Stomach (tissue), 4 donors: ENCODE measurements around the gene PPP4R2.

Experiments used
- POLR2AphosphoS5 ChIP-seq, 3 donors: sonication (generic); formaldehyde crosslinking; IDR thresholded peaks; one replicate each; pipeline ENCODE4 v1.6.1; 2016; ENCODE audit warnings: antibody characterized with exemption in 3 of 3
- TF ChIP-seq, protein P1 (sequence below), 7 experiments: fragments of 450-650 bp in 4 of 7; fragments of 200-600 bp in 3 of 7; sonication (generic) in 3 of 7; IDR thresholded peaks; one replicate each; pipeline ENCODE4 v1.5.1; 2016 to 2019; ENCODE audit warnings: antibody characterized with exemption in 7 of 7, control low read depth in 2 of 7, mild to moderate bottlenecking in 1 of 7

DNA sequence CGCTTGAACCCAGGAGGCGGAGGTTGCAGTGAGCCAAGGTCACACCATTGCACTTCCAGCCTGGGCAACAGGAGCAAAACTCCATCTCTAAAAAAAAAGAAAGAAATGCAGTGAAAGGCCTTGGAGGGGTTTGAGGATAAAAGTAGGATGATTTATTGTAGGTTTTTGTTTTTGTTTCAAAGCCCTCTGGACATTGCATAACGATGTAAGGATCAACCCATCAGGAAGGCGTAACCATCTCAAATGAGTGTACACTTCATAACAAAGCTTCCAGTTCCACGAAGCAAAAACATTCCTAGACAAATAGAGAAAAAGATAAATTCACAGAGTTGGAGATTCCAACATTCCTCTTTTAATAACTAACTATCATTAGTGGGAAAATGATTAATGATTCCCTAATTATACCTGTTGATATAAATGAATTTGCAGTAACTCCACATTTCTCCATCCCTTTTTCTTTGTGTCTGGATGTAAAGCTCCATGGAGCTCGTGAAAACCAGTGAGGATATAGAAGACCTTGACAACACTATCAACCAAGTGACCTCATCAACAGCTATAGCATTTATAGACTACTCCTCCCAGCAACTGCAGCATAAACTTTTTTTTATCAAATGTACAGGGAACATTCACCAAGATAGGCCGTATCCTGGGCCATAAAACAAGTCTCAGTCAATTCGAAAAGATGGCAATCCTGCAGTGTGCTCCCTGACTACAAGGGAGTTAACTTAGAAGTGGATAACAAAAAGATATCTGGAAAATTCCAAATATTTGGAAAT lies 48.7 kb upstream of the PPP4R2 start:
- TF ChIP-seq POLR2AphosphoS5 (IDR thresholded peaks at IDR 0.05), result no peak
- TF ChIP-seq, protein P1, sequence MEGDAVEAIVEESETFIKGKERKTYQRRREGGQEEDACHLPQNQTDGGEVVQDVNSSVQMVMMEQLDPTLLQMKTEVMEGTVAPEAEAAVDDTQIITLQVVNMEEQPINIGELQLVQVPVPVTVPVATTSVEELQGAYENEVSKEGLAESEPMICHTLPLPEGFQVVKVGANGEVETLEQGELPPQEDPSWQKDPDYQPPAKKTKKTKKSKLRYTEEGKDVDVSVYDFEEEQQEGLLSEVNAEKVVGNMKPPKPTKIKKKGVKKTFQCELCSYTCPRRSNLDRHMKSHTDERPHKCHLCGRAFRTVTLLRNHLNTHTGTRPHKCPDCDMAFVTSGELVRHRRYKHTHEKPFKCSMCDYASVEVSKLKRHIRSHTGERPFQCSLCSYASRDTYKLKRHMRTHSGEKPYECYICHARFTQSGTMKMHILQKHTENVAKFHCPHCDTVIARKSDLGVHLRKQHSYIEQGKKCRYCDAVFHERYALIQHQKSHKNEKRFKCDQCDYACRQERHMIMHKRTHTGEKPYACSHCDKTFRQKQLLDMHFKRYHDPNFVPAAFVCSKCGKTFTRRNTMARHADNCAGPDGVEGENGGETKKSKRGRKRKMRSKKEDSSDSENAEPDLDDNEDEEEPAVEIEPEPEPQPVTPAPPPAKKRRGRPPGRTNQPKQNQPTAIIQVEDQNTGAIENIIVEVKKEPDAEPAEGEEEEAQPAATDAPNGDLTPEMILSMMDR (IDR thresholded peaks at IDR 0.05), result no peak
